Heart left ventricle (tissue), 16 donors: ENCODE results near the gene PLA2G4B. TPM values are rescaled to one million over a fixed set of nuclear protein-coding genes. Genes with fewer than 3 reads are reported as not detected.
A peak's percentile ranks its signal among the peaks of the same experiment; 100 is the strongest.

Experiments
- ATAC-seq, 4 donors: fragments of 200-7000 bp; cut with Tn5 transposase; one replicate each; pipeline ENCODE4 v1.9.1; 2020 to 2022; ENCODE audit warnings: moderate library complexity in 4 of 4, mild to moderate bottlenecking in 3 of 4, moderate number of reproducible peaks in 1 of 4
- DNase-seq, 5 donors: peaks; one replicate each; pipeline ENCODE4 v3.0.0-alpha.2; 2020
- H3K27ac ChIP-seq, 12 donors: fragments of 200-600 bp; sonication (generic) in 4 of 12; one replicate each; pipeline versions ENCODE4 v1.5.0 to v1.8.0; 2016 to 2022; ENCODE audit warnings: mild to moderate bottlenecking in 2 of 12
- H3K27me3 ChIP-seq, 9 donors: fragments of 200-600 bp; sonication (generic) in 2 of 9; one replicate each; pipeline versions ENCODE4 v1.5.1 to v1.8.0; 2016 to 2022; ENCODE audit warnings: mild to moderate bottlenecking in 3 of 9
- H3K36me3 ChIP-seq, 9 donors: fragments of 200-600 bp; sonication (generic) in 2 of 9; one replicate each; pipeline versions ENCODE4 v1.5.0 to v1.8.0; 2018 to 2022; ENCODE audit warnings: mild to moderate bottlenecking in 2 of 9
- H3K4me1 ChIP-seq, 12 donors: fragments of 200-600 bp; sonication (generic) in 4 of 12; one replicate each; pipeline versions ENCODE4 v1.5.0 to v1.8.0; 2016 to 2022; ENCODE audit warnings: mild to moderate bottlenecking in 3 of 12
- H3K4me3 ChIP-seq, 12 donors: fragments of 200-600 bp; sonication (generic) in 4 of 12; one replicate each; pipeline versions ENCODE4 v1.5.0 to v1.8.0; 2017 to 2022; ENCODE audit warnings: mild to moderate bottlenecking in 9 of 12, moderate library complexity in 4 of 12
- H3K9me3 ChIP-seq, 12 donors: fragments of 200-600 bp; sonication (generic) in 4 of 12; one replicate each; pipeline versions ENCODE4 v1.5.0 to v1.8.0; 2016 to 2022; ENCODE audit warnings: mild to moderate bottlenecking in 1 of 12
- POLR2A ChIP-seq, 2 donors: fragments of 450-650 bp; IDR thresholded peaks; one replicate each; pipeline ENCODE4 v1.6.1; 2017; ENCODE audit warnings: antibody characterized with exemption in 2 of 2, mild to moderate bottlenecking in 2 of 2, moderate library complexity in 2 of 2
- WGBS, 4 donors: extraction: QIAGEN DNeasy Blood & Tissue Kit in 2 of 4; methylation state at CpG; one replicate each; pipeline versions ENCODE4 v1.1.5 to v1.1.7; 2013 to 2018; 5-methylcytosine and 5-hydroxymethylcytosine counted together
- intact Hi-C, 10 donors: fragments of 100-400 bp; cut with DNase I; formaldehyde crosslinking; loops; one replicate each; pipeline versions ENCODE4 v1.11.1 to v1.14.2; 2022
- polyA plus RNA-seq, 2 donors: library from polyadenylated mRNA; stranded (reverse); fragments of 200-250 nt; gene quantifications; one replicate each; pipeline ENCODE4 v1.2.3, GENCODE V29; 2013
- total RNA-seq, 9 donors: library from RNA; depleted of rRNA in 2 of 9; stranded (reverse); fragments of >200 nt in 2 of 9; fragmentation: NEBNext Ultra II Directional in 3 of 9; extraction: Animal tissue kit (Norgen Biotek cat#: 25700) in 3 of 9; gene quantifications; one replicate each; pipeline versions ENCODE4 v1.1.0 to v1.2.4, GENCODE V29; 2016 to 2023
- TF ChIP-seq, protein P1 (sequence below), 12 donors: fragments of 200-600 bp; sonication (generic) in 4 of 12; IDR thresholded peaks; one replicate each; pipeline versions ENCODE4 v1.5.0 to v1.8.0; 2018 to 2022; ENCODE audit warnings: antibody characterized with exemption in 12 of 12, mild to moderate bottlenecking in 5 of 12
- donor health status: ischemic (EF 13 %, LVEDD 7.1; RV severe dilation, severe dysfunction).
- donor health status: healthy with polysubstance abuse.
- donor health status: DM: no; HTN: yes; CAD: no.
- donor health status: DM: no; HTN: no; CAD: no.
- donor health status: ischemic (EF 25% LVEDD 6.9; RV normal size, moderate dysfunction).
- donor health status: ischemic (EF 25% LVEDD 5.7; RV mildly dilated, moderate dysfunction).
- donor health status: healthy.
- donor health status: DM: yes; HTN: yes; CAD: no.
- donor health status: ischemic (EF 35%, LVEDD 5.7; RV mildly dilated, moderate dysfunction).
- donor health status: nonischemic (EF 11% LVEDD 7.7; RV severe dilation, severe dysfunction).
- donor health status: DM: yes; HTN: yes; CAD: no.
- donor health status: PGD.
- donor health status: ischemic (EF 29% LVEDD 5.4; RV normal size, mild dysfunction).
- donor health status: nonischemic (EF 23%, LVEDD 6.1; RV moderate dilation, normal function).

Gene PLA2G4B
- total and polyA plus RNA-seq, 11 donors, result 0.38 to 6.0 (median 2.8) TPM

DNA sequence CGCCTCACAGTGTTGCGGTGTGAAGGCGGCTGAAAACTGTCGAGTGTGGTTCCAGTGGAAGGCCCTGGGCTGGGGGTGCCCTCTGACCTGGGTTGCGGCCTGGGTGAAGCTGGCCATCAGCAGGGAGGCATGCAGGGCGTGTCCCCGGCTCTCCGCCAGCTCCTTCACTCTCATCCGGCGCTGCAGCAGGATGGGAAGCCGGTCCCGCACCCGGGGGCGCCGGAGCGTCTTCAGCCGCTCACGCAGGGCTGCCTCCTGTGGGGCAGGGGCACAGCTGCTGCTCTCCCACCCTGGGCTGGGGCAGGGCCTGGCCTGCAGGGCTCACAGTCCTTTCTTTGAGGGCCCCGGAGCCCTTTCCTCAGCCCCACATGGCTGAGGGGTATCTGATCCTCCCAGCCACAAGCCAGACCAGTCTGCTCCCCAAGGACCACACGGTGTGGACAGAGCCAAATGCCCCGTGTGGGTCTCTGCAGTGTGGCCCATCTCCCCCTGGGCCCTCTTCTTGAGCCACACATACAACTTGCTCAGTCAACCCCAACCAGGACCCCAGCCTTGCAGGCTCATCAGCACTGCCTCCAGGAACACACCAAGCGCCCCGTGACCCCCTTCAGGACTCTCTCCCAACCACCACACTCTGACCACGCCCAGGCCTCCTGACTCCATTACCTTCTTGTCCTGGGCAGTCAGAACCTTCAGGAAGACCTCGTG lies 28.4 kb downstream of the PLA2G4B start:
- TF ChIP-seq, protein P1, sequence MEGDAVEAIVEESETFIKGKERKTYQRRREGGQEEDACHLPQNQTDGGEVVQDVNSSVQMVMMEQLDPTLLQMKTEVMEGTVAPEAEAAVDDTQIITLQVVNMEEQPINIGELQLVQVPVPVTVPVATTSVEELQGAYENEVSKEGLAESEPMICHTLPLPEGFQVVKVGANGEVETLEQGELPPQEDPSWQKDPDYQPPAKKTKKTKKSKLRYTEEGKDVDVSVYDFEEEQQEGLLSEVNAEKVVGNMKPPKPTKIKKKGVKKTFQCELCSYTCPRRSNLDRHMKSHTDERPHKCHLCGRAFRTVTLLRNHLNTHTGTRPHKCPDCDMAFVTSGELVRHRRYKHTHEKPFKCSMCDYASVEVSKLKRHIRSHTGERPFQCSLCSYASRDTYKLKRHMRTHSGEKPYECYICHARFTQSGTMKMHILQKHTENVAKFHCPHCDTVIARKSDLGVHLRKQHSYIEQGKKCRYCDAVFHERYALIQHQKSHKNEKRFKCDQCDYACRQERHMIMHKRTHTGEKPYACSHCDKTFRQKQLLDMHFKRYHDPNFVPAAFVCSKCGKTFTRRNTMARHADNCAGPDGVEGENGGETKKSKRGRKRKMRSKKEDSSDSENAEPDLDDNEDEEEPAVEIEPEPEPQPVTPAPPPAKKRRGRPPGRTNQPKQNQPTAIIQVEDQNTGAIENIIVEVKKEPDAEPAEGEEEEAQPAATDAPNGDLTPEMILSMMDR (IDR thresholded peaks at IDR 0.05), result no peak
- no peak for TF ChIP-seq POLR2A (IDR thresholded peaks at IDR 0.05)
- Histone ChIP-seq H3K36me3 (no peaks in the 10 kb centered on the region), H3K9me3 (no peaks in the 10 kb centered on the region), H3K4me3 (no peak overlapping the region), H3K27me3 (no peaks in the 10 kb centered on the region), H3K4me1 (peaks cover 0 to 11% (median 0%) of the 10 kb centered on the region in 12 donors), H3K27ac (no peak overlapping the region)
- ATAC-seq (no peak), DNase-seq (no peak)
- intact Hi-C loops, result no loop called here
- WGBS, 4 donors, result 85 to 88% (median 86%) methylated on average over 15 to 25 of the region's 25 CpGs

DNA sequence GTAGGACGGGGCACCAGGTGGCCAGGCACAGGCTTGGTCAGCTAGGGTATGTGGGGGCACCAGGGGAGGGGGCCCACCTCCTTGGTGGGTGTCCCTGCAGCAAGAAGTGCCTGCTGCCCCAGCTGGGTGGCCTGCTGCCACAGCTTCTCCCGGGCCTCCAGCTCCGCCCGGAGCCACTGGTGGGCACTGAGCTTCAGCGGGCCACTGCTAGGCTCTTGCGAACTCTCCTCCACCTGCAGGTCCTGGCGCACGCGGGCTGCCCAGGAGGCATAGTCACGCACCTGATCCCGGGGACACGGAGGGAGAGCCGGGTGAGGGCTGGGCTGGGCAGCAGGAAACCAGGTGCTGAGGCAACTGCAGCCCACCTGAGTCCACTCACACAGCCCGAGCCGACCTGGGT lies 29.7 kb downstream of the PLA2G4B start:
- intact Hi-C loops, result no loop called here
- Histone ChIP-seq H3K36me3 (no peaks in the 10 kb centered on the region), H3K4me3 (no peak overlapping the region), H3K9me3 (no peaks in the 10 kb centered on the region), H3K4me1 (peaks cover 0 to 11% (median 0%) of the 10 kb centered on the region in 12 donors), H3K27ac (no peak overlapping the region), H3K27me3 (no peaks in the 10 kb centered on the region)
- TF ChIP-seq POLR2A (IDR thresholded peaks at IDR 0.05), result no peak
- TF ChIP-seq, protein P1 (IDR thresholded peaks at IDR 0.05), result no peak
- ATAC-seq (no peak), DNase-seq (no peak)
- 96 to 100% (median 97%) methylated on average over 5 to 15 of the region's 15 CpGs for WGBS, 4 donors

DNA sequence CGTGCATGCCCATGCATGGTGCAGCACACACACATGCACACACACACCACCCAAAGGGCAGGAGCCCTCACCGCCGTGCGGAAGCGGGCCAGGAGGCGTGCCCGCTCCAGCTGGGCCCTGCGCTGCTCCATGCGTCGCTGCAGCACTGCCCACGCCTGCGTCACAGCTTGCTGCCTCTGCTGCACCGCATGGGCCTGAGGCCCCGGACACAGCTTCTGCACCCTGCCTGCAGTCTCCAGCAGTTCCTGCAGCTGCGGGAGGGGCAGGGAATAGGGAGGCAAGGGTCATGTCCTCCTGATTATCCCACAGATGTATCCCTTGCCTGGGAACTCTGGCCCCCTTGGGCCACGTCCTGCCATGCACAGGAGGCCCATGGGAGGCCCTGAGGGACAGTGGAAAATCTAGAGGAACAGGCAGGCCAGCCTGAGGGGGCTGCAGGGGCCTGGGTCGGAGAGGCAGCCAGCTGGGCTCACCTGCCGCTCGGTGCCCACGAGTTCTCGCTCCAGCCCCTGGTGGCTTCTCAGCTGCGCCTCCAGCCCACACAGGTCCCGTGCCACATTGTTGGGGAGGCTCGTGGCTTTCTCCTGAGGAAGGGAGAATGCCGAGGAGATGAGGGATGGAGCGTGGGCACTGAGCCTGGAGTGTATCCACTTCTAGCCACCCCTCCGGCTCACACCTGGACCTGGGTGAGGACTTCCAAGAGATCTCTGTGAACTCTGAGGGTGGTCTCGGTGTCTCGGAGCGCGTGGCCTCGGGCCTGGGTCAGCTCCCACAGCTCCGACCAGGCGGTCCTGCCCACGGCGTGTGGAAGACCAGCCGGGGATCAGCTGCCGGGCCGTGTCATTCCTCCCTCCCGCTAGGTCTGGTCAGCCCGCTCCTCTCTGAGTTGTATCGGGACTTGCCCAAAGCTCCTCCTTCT lies 31.4 kb downstream of the PLA2G4B start:
- no peak for TF ChIP-seq POLR2A (IDR thresholded peaks at IDR 0.05)
- TF ChIP-seq, protein P1 (IDR thresholded peaks at IDR 0.05), result no peak
- Histone ChIP-seq H3K4me3 (no peak overlapping the region), H3K9me3 (no peaks in the 10 kb centered on the region), H3K27me3 (no peaks in the 10 kb centered on the region), H3K36me3 (no peaks in the 10 kb centered on the region), H3K27ac (no peak overlapping the region), H3K4me1 (peaks cover 0 to 11% (median 0%) of the 10 kb centered on the region in 12 donors)
- 87 to 91% (median 89%) methylated on average over 31 to 42 of the region's 42 CpGs for WGBS, 4 donors
- DNase-seq (no peak), ATAC-seq (peak in 1 of 4 donors; percentile 25)
- intact Hi-C loops, result loop anchor here in 1 of 10 donors (5.0 kb wide), 1 partner anchor 43 kb away; the partner anchor contains the start of gene JMJD7

DNA sequence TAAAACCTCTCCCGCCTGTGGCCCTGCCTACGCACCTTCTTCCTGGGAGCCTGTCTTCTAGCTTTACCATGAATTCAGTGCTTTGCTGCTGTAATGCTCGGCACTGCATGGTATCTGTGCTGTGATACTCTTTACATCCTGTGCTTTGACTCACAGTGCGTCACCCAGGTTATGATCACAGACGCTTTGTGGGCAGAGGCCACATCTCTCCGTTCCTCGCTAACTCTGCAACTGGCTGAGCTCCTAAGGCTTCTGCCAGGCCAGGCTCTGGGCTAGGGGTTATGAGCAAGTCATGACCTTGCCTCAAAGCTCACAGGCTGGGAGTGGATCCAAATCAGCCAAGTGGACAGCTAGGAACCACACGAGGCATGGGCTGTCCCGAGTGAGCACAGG lies 32.0 kb downstream of the PLA2G4B start:
- peaks cover 0 to 11% (median 0%) of the 10 kb centered on the region in 12 donors for H3K4me1 ChIP-seq
- peak in 1 of 5 donors; percentile 74 for DNase-seq
- H3K9me3 ChIP-seq, result no peaks in the 10 kb centered on the region
- peak; percentile 26 to 58 (median 47) for ATAC-seq
- 64 to 78% (median 68%) methylated on average over 7 to 9 of the region's 9 CpGs for WGBS, 4 donors
- no peaks in the 10 kb centered on the region for H3K27me3 ChIP-seq
- no peak overlapping the region for H3K27ac ChIP-seq
- no peaks in the 10 kb centered on the region for H3K36me3 ChIP-seq
- H3K4me3 ChIP-seq, result no peak overlapping the region
- TF ChIP-seq POLR2A (IDR thresholded peaks at IDR 0.05), result no peak
- intact Hi-C loops, result loop anchor here in 1 of 10 donors (5.0 kb wide), 1 partner anchor 43 kb away; the partner anchor contains the start of gene JMJD7
